Neural progenitor cell (in vitro differentiated cells): ENCODE results near the gene TMC7.

Experiments
- EZH2 ChIP-seq: fragments of 200-600 bp; sonication (generic); IDR thresholded peaks from 2 replicates; pipeline ENCODE4 v1.6.1; 2017; ENCODE audit warnings: antibody characterized with exemption, mild to moderate bottlenecking, moderate library complexity
- EZH2phosphoT487 ChIP-seq: fragments of 200-600 bp; sonication (generic); IDR thresholded peaks from 2 replicates; pipeline ENCODE4 v1.6.1; 2017; ENCODE audit warnings: antibody characterized with exemption
- TF ChIP-seq, protein P1 (sequence below): fragments of 200-600 bp; sonication (generic); IDR thresholded peaks from 2 replicates; pipeline ENCODE4 v1.5.1; 2017; ENCODE audit warnings: antibody characterized with exemption, mild to moderate bottlenecking

- TF ChIP-seq, protein P1, sequence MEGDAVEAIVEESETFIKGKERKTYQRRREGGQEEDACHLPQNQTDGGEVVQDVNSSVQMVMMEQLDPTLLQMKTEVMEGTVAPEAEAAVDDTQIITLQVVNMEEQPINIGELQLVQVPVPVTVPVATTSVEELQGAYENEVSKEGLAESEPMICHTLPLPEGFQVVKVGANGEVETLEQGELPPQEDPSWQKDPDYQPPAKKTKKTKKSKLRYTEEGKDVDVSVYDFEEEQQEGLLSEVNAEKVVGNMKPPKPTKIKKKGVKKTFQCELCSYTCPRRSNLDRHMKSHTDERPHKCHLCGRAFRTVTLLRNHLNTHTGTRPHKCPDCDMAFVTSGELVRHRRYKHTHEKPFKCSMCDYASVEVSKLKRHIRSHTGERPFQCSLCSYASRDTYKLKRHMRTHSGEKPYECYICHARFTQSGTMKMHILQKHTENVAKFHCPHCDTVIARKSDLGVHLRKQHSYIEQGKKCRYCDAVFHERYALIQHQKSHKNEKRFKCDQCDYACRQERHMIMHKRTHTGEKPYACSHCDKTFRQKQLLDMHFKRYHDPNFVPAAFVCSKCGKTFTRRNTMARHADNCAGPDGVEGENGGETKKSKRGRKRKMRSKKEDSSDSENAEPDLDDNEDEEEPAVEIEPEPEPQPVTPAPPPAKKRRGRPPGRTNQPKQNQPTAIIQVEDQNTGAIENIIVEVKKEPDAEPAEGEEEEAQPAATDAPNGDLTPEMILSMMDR: no peak
- TF ChIP-seq EZH2phosphoT487 (no peak), EZH2 (no peak)
Observed at GRCh38 chr16:19067349-19068236, 83.9 kb downstream of the TMC7 start, which contains the start of gene COQ7.
